IPS-11a (cell line): ENCODE measurements around the gene SMCO3.
"Not testable (repeated sequence)": the region's sequence is repeated elsewhere in the genome, so short reads cannot be mapped to it uniquely, and the experiment has no call there.

Source experiments
- H3K4me3 ChIP-seq: one replicate; pipeline ENCODE4 v1.5.1; 2013; ENCODE audit warnings: low read depth, low read length, control low read depth

Gene SMCO3

DNA sequence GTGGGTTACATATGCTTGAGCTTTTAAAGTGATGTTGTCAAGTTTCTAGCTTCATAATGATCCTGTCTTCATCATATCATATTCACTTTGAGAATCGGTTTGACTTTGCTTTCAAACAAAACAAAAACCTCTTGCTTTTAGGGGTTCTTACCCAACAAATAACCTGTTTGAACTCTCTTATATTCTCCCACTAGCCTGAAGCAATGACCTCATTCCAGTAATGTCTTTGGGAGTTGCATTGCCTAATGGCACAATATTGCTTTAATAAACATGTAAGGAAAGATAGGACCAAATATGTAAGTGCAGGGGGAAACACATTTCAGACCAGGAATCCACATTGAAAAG is 38.4 kb downstream of the SMCO3 start:
- peak overlapping the region; percentile 81 for H3K4me3 ChIP-seq

GRCh38 chr12:14774906-14775635 is 38.9 kb downstream of the SMCO3 start:
- peak overlapping the region; percentile 81 for H3K4me3 ChIP-seq

- H3K4me3 ChIP-seq = peak overlapping the region; percentile 81
Measured at GRCh38 chr12:14774074-14774905, 39.7 kb downstream of the SMCO3 start.

- peak overlapping the region; percentile 81 for H3K4me3 ChIP-seq
Measured at GRCh38 chr12:14773685-14774073, 40.3 kb downstream of the SMCO3 start.

DNA sequence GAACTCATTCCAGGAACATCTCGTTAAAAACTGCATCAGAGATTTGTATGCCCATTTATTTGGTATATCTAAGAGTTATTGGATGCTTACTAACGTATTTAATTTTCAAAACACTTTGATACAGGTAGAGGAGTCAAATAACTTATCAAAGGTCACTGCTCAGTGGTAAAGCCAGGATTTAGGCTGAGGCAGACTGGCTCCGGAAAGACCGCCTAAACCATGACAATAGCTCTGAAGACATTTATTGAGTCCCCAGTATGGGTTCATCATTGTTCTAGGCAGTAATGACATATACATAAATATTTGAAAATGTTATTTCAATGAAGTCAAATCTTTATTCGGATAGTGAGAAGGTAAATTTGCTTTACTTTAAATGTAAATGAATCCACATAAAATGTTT is 41.0 kb downstream of the SMCO3 start:
- H3K4me3 ChIP-seq = peak overlapping the region; percentile 81

GRCh38 chr12:14771651-14772137 is 42.3 kb downstream of the SMCO3 start:
- H3K4me3 ChIP-seq = peak overlapping the region; percentile 10

DNA sequence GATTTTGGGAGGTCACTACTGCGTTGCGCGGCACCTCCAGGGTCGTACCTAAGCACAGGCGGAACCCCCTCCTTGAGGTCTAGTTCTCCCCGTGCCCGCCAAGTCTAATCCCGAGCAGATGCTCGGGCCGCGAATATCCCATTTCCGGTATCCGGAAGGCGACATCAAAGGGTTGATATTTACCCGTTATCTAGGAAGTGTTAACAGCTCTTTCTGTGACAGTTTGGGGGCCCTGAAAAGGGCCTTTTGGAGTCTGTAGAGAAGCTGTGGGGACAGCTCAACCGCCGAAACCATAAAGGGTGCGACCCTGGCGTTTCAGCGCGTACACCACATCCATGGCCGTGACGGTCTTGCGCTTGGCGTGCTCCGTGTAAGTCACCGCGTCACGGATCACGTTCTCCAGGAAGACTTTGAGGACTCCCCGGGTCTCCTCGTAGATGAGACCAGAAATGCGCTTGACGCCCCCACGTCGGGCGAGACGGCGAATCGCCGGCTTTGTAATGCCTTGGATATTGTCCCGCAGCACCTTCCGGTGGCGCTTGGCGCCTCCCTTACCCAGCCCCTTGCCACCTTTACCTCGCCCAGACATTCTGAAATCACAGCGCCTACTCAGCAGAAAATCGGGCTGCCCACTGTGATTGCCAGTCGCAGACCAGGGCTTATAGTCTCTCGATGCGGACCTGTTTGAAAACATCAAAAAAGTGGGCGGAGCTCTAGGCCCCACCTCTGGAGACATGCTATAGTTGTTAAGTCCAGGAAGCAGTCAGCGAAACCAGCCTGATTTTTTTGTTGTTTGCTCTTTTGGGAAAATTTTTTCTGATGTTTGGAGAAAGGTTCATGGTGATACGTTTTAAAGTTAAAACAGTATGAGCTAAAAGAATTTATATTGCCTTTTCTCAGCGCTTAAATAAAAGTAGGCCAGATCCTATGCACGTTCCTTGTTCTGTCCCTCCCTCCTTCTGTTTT is 43.2 kb downstream of the SMCO3 start:
- H3K4me3 ChIP-seq = peak overlapping the region; percentile 98

GRCh38 chr12:14769969-14770495 is 44.0 kb downstream of the SMCO3 start:
- peak overlapping the region; percentile 98 for H3K4me3 ChIP-seq

DNA sequence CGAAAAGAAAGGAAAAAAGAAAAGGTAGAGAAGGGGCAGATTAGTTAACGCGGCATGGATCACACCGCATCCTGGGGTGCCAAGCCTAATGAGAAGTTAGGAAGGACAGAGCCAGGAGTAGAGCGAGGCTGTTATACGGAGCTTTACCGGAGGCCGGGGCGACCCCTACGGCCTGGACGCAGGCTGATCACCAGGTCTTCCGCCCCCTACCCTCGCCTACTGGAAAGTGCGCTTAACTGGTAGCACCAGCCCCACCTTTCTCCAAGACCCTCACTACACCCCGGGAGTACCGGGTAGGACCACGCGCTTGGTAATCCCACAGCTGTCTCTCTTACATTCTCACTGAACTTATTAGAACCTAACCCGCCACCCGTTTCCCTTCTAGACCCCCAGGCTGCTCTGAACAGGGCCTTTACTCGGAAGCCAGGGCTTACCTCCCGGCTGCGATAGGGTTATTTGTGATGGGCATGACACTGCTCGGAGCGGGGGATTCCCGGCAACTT is 44.5 kb downstream of the SMCO3 start:
- peak overlapping the region; percentile 98 for H3K4me3 ChIP-seq

DNA sequence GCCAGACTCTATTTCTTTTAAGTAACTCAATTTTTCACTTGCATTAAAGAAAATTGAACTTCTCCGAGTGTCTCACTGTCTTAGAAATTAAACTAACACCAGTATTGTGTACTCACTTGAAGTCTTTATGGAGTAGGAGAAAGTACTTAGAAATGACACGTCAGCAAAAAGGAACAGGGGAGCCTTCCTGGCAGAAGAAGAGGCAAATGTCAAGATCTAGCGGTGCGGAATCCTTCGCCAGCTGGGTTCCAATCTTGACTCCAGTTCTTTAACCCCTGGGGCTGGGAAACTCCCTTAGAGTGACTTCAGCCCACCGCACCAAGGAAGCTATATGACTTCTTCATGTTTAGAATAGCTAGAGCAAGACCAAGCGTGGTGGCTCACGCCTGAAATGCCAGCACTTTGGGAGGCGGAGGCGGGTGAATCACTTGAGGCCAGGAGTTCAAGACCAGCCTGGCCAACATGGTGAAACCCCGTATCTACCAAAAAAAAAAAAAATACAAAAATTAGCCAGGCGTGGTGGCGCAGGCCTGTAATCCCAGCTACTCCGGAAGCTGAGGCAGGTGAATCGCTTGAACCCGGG is 45.1 kb downstream of the SMCO3 start:
- peak overlapping the region; percentile 98 for H3K4me3 ChIP-seq

DNA sequence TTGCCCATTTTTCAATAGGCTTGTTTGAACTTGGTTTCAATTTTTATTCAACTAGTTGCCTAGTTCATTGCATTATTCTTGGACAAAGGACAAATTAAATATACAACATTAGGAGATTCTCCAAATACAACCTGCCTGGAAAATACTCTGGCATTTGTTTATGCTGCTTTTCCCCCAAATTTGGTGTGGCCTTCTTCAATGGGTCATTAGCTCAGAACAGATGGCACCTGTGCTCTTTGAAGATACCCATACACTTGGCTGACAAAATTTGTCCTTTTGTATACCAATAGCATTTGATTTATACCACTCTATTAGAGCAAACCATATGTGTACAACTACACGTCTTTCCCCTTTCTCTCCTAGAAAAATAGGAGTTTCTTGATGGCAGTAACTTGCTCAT is 46.4 kb downstream of the SMCO3 start:
- H3K4me3 ChIP-seq = no peak overlapping the region

- H3K4me3 ChIP-seq = no peak overlapping the region
Measured at GRCh38 chr12:14766649-14767215, 47.2 kb downstream of the SMCO3 start.

GRCh38 chr12:14766020-14766419 is 48.0 kb downstream of the SMCO3 start:
- not testable (repeated sequence) for H3K4me3 ChIP-seq

DNA sequence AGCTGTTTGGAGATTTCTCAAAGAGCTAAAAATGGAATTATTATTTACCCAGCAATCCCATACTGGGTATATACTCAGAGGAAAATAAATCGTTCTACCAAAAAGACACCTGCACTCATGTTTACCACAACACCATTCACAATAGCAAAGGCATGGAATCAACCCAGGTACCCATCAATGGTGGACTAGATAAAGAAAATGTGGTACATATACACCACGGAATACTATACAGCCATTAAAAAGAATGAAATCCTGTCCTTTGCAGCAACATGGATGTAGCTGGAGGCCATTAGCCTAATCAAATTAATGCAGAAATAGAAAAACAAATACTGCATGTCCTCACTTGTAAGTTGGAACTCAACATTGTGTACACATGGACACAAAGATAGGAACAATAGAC is 48.6 kb downstream of the SMCO3 start:
- H3K4me3 ChIP-seq = no peak overlapping the region

DNA sequence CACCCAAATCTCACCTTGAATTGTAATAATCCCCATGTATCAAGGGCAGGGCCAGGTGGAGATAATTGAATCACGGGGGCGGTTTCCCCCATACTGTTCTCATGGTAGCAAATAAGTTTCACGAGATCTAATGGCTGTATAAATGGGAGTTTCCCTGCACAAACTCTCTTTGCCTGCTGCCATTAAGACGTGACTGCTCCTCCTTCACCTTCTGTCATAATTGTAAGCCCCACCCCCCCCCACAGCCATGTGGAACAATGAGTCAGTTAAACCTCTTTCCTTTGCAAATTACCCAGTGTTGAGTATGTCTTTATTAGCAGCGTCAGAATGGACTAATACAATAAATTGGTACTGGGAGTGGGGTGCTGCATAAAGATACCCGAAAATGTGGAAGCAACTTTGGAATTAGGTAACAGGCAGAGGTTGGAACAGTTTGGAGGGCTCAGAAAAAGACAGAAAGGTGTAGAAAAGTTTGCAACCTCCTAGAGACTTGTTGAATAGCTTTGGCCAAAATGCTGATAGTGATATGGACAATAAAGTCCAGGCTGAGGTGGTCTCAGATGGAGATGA is 54.2 kb downstream of the SMCO3 start:
- H3K4me3 ChIP-seq = not testable (repeated sequence)

DNA sequence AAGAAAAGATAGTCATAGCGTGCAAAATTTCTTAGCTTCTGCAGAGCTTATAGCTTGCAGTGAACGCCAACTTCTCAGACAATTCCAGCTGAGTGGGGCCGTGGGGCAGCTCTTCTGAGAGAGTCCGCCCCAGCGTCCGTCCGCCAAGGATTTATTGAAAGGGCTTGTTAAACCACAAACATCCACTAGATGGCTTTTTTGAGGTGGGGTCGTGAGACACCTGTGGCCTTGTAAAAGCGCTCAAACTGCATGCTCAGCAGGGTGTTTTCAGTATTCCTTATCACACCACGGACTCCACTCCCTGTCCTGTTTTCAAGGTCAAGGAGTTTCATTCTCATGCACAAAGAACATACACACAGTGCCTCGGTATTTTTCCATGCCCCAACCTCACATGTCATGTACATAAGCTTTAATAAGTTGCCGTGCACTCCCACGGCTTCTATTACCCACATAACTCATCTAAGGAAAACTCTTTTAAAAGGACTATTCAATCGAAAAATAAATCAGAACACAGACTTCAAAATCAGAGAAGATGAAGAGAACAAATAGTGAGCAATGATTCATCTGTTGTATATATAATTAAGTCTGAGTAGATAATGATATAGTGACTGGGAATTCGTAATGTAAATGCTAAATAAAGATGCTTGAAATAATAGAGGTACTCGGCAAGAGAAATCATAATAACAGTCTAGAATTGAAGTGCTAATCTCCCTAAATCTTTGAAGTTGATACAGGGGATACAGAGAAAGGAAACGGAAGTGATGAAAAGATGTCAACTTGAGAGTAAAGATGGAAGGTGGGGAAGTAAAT is 57.4 kb downstream of the SMCO3 start:
- no peak overlapping the region for H3K4me3 ChIP-seq
